Measurements from ENCODE around the gene IDH2.

GRCh38 chr15:90040618-90041017 lies 61.6 kb downstream of the IDH2 start:
- no peak for TF ChIP-seq CTCF (conservative IDR thresholded peaks at IDR 0.05; ENCODE audit: low read depth, low read length)
- TF ChIP-seq EZH2 (IDR thresholded peaks at IDR 0.05; ENCODE audit: low read length, unreplicated experiment) = no peak
